Esophagus (tissue), 2 donors: ENCODE results near the gene PLBD2. TPM values are rescaled to one million over a fixed set of nuclear protein-coding genes. Genes with fewer than 3 reads are reported as not detected.

Source experiments
- H3K27ac ChIP-seq, 2 donors: one replicate each; pipeline ENCODE4 v1.5.1; 2013; ENCODE audit warnings: low read depth in 2 of 2, mild to moderate bottlenecking in 2 of 2, inconsistent platforms in 1 of 2, low read length in 1 of 2, moderate library complexity in 1 of 2
- H3K27me3 ChIP-seq, 2 donors: one replicate each; pipeline ENCODE4 v1.6.1; 2013; ENCODE audit warnings: low read length in 2 of 2, control low read depth in 1 of 2, mild to moderate bottlenecking in 1 of 2; ENCODE audit not compliant: insufficient read depth in 2 of 2, control insufficient read depth in 1 of 2
- H3K36me3 ChIP-seq, 2 donors: one replicate each; pipeline ENCODE4 v1.6.1; 2013; ENCODE audit warnings: low read length in 1 of 2; ENCODE audit not compliant: control insufficient read depth in 2 of 2, insufficient read depth in 2 of 2
- H3K4me1 ChIP-seq, 2 donors: one replicate each; pipeline ENCODE4 v1.6.1; 2013; ENCODE audit warnings: low read length in 1 of 2; ENCODE audit not compliant: control insufficient read depth in 2 of 2, insufficient read depth in 2 of 2
- H3K4me3 ChIP-seq, 2 donors: one replicate each; pipeline ENCODE4 v1.5.1; 2013; ENCODE audit warnings: low read length in 2 of 2, mild to moderate bottlenecking in 2 of 2, low read depth in 1 of 2, moderate library complexity in 1 of 2
- H3K9me3 ChIP-seq, 2 donors: one replicate each; pipeline ENCODE4 v1.6.1; 2013; ENCODE audit warnings: mild to moderate bottlenecking in 2 of 2, low read depth in 1 of 2, low read length in 1 of 2, moderate library complexity in 1 of 2; ENCODE audit not compliant: control insufficient read depth in 2 of 2, insufficient read depth in 1 of 2
- WGBS, 2 donors: extraction: QIAGEN DNeasy Blood & Tissue Kit; methylation state at CpG; one replicate each; pipeline ENCODE4 v1.1.7; 2013; 5-methylcytosine and 5-hydroxymethylcytosine counted together
- polyA plus RNA-seq, 2 donors: library from polyadenylated mRNA; stranded (reverse); fragments of 200-250 nt; gene quantifications; one replicate each; pipeline ENCODE4 v1.2.3, GENCODE V29; 2013
- donor health status: healthy with polysubstance abuse.
- donor health status: Bipolar disorder and iron deficiency.

Gene PLBD2
- polyA plus RNA-seq, 2 donors = 6.5 to 7.2 TPM

DNA sequence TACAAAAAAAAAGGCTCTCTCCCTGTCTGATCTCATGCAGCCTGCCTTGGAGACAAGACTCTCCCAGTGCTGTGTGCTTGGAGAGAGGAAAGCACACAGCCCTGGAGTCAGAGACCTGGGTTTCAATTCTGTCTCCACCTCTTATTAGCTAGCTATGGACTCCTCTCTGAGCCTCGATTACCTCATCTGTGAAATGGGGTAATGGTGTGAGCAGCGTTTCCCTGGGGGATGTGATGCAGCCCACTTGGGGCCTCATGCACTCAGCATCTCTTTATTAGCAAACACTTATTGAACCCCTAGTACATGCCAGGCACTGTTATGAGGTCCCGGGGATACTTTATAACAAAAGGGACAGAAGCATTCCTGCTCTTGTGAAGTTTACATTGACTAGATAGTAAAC lies 32.8 kb downstream of the PLBD2 start:
- WGBS, 2 donors = 93 to 99% methylated on average over 3 of the region's 3 CpGs
- H3K36me3 ChIP-seq = peaks cover 8 to 15% of the 10 kb centered on the region in 2 donors
- H3K27me3 ChIP-seq = no peaks in the 10 kb centered on the region
- H3K9me3 ChIP-seq = peaks cover 0 to 2% of the 10 kb centered on the region in 2 donors
- H3K27ac ChIP-seq = no peak overlapping the region
- H3K4me1 ChIP-seq = no peaks in the 10 kb centered on the region
- H3K4me3 ChIP-seq = no peak overlapping the region

DNA sequence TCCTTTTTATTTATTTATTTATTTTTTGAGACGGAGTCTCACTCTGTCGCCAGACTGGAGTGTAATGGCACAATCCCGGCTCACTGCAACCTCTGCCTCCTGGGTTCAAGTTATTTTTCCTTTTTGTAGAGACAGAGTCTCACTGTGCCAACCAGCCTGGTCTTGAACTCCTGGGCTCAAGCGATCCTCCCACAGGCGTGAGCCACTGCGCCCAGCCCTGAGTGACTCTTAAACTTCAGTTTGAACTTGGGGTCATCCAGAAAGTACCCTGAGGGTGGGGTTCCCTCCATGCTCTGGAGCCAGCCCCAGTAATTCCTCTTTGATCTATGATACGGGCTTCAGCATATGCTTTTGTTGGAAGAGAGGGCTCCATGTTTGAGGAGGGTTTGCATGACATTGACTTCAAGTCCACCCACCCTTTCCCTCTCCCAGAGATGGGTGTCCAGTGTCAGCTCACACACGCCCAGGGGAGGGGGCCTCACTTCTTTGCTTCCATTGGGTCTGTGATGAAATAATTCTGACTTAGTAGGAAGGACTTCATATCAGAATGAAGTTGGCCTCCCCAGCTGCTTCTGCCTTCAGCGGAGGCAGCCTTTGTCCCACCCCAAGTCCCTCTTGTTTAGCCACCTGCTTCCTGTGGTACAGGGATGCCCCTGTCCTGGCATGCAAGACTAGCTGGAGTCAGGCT lies 33.4 kb downstream of the PLBD2 start:
- Histone ChIP-seq H3K36me3 (peaks cover 7 to 13% of the 10 kb centered on the region in 2 donors), H3K27ac (no peak overlapping the region), H3K27me3 (no peaks in the 10 kb centered on the region), H3K4me1 (no peaks in the 10 kb centered on the region), H3K9me3 (peaks cover 0 to 2% of the 10 kb centered on the region in 2 donors), H3K4me3 (no peak overlapping the region)
- 88 to 95% methylated on average over 9 of the region's 9 CpGs for WGBS, 2 donors

DNA sequence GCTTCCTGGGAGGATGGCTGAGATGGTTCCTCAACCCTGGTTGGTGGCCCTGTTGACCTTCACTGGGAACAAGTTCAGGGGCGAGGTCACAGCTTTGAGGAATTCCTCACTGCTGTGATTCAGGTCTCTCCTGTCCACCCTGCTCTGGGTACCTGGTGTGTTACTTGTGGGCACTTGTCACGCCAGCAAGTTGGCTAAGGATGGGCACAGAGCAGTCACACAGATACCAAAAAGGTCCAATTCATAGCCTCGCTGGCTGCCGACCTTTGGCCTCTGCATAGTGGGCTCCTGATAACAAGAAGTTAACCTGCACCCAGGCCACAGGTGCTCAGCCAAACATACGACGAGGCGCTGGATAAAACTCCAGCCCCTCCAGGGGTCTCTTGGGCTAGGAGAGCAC lies 34.1 kb downstream of the PLBD2 start:
- no peak overlapping the region for H3K4me3 ChIP-seq
- H3K27ac ChIP-seq = no peak overlapping the region
- H3K27me3 ChIP-seq = no peaks in the 10 kb centered on the region
- H3K36me3 ChIP-seq = peaks cover 0 to 8% of the 10 kb centered on the region in 2 donors
- 74 to 87% methylated on average over 7 of the region's 7 CpGs for WGBS, 2 donors
- no peaks in the 10 kb centered on the region for H3K4me1 ChIP-seq
- peaks cover 0 to 2% of the 10 kb centered on the region in 2 donors for H3K9me3 ChIP-seq

DNA sequence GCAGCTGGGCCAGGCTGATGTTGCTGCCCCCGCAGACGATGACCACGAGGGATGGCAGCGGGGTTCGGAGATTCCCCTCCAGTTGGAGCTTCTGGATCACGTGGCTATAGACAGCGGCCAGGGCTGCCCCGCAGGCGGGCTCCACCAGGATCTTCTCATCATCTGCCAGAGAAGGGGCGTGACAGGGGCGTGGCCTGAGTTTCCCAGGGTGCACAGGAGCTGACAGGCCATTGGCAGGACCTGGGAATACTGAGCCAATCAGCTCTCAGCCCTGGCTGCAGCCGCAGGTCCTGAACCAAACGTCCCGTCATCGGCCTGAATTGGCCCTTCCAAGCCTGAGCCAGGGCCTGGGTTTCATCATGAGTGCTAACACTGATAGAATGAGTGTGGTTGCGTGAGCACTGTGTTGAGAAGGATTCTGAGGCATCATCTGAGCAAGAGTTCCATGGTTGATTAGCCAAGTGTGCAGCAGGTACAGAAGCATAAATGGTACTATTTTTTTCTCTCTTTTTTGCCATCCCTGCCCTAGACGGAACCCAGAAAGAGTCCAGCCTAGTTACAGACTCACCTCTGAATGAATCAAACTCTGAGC lies 34.7 kb downstream of the PLBD2 start:
- peaks cover 0 to 5% of the 10 kb centered on the region in 2 donors for H3K36me3 ChIP-seq
- H3K4me1 ChIP-seq = no peaks in the 10 kb centered on the region
- H3K27me3 ChIP-seq = no peaks in the 10 kb centered on the region
- H3K4me3 ChIP-seq = no peak overlapping the region
- no peak overlapping the region for H3K27ac ChIP-seq
- 69 to 74% methylated on average over 17 of the region's 17 CpGs for WGBS, 2 donors
- peaks cover 0 to 2% of the 10 kb centered on the region in 2 donors for H3K9me3 ChIP-seq

DNA sequence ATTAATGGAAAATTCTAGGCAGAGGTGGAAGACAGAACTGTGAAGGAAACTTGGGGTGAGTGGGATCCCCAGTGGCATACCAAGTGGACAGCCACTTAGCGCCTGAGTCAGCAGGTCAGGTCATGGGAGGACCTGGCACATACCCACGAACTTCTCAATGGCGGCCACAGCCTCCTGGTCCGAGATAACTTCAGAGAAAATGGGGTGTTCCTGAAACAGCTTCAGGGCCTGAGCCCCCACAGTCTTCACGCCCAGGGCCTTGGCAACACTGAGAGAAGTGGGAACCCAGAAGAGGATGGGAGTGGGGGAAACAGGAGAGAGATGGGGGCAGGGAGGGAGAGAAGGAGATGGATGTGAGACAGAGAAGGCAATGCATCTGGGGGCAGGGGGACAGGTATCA lies 35.4 kb downstream of the PLBD2 start:
- 82 to 87% methylated on average over 5 of the region's 5 CpGs for whole genome bisulfite sequencing, 2 donors
- Histone ChIP-seq H3K4me1 (no peaks in the 10 kb centered on the region), H3K27ac (no peak overlapping the region), H3K9me3 (peaks cover 0 to 2% of the 10 kb centered on the region in 2 donors), H3K36me3 (peaks cover 0 to 5% of the 10 kb centered on the region in 2 donors), H3K4me3 (no peak overlapping the region), H3K27me3 (no peaks in the 10 kb centered on the region)

DNA sequence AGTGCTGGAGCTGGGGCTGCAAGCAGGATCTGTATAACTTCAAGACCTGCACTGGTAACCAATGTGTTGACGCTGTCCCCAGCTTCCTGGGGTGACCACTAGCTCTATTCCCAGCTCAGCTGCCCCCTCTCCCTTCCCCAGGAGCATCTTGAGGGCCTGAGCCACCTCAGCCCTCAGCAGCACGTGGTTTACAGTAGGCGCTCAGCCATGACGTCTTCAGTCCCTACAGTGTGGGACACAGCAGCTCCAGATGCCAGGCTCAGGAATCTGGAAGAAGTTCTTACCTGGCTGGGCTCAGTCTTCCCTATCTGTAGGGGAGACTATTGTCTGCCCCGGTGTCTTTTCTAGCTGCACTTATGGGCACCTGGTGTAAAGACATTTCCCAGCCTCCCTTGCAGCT lies 36.7 kb downstream of the PLBD2 start:
- Histone ChIP-seq H3K4me1 (no peaks in the 10 kb centered on the region), H3K27me3 (no peaks in the 10 kb centered on the region), H3K9me3 (peaks cover 0 to 2% of the 10 kb centered on the region in 2 donors), H3K36me3 (peaks cover 0 to 1% of the 10 kb centered on the region in 2 donors), H3K27ac (no peak overlapping the region), H3K4me3 (no peak overlapping the region)
- whole genome bisulfite sequencing, 2 donors = 78 to 80% methylated on average over 5 of the region's 5 CpGs

DNA sequence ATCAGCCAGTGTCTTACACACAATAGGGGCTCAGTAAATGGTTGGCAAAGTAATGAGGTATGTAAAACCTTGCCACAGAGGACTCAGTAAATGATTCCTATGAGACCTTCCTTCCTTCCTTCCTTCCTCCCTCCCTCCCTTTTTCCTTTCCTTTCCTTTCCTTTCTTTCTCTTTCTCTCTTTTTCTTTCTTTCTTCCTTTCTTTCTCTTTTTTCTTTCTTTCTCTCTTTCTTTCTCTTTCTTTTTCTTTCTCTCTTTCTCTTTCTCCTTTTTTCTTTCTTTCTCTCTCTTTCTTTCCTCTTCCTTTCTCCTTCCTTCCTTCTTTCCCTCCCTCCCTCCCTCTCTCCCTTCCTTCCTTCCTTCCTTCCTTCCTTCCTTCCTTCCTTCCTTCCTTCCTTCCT lies 37.8 kb downstream of the PLBD2 start:
- H3K9me3 ChIP-seq = peaks cover 0 to 2% of the 10 kb centered on the region in 2 donors
- no peaks in the 10 kb centered on the region for H3K27me3 ChIP-seq
- no peaks in the 10 kb centered on the region for H3K36me3 ChIP-seq
- H3K4me1 ChIP-seq = no peaks in the 10 kb centered on the region
- no peak overlapping the region for H3K4me3 ChIP-seq
- H3K27ac ChIP-seq = no peak overlapping the region

DNA sequence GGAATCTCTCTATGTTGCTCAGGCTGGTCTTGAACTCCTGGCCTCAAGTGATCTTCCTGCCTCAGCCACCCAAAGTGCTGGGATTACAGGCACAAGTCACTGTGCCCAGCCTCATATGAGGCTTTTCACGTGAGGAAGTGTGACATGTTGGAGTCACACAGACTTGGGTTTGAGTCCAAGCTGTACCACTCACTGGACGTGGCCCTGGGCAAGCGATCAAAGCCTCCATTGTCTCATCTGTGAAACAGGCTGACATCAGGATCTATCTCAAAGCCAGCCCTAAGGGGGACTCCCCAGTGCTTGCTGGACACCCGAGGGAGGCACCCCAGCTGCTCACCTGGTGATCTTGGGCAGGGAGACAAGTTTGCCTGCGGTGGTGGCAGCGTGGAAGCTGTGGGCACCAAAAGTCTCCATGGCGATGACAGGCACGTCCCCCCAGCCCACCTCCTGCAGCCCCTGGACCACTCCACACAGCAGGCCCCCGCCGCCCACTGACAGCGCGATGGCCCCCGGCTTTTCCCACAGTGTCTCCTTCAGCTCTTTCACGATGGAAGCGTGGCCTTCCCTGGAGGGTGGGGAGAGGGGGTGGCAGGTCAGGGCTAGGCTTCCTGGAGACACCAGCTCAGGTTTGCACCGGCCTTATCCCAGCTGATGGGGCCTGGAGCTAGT lies 38.6 kb downstream of the PLBD2 start:
- H3K27ac ChIP-seq = no peak overlapping the region
- no peaks in the 10 kb centered on the region for H3K27me3 ChIP-seq
- peaks cover 0 to 2% of the 10 kb centered on the region in 2 donors for H3K9me3 ChIP-seq
- H3K36me3 ChIP-seq = no peaks in the 10 kb centered on the region
- H3K4me1 ChIP-seq = no peaks in the 10 kb centered on the region
- H3K4me3 ChIP-seq = no peak overlapping the region
- WGBS, 2 donors = 56 to 66% methylated on average over 16 of the region's 16 CpGs

DNA sequence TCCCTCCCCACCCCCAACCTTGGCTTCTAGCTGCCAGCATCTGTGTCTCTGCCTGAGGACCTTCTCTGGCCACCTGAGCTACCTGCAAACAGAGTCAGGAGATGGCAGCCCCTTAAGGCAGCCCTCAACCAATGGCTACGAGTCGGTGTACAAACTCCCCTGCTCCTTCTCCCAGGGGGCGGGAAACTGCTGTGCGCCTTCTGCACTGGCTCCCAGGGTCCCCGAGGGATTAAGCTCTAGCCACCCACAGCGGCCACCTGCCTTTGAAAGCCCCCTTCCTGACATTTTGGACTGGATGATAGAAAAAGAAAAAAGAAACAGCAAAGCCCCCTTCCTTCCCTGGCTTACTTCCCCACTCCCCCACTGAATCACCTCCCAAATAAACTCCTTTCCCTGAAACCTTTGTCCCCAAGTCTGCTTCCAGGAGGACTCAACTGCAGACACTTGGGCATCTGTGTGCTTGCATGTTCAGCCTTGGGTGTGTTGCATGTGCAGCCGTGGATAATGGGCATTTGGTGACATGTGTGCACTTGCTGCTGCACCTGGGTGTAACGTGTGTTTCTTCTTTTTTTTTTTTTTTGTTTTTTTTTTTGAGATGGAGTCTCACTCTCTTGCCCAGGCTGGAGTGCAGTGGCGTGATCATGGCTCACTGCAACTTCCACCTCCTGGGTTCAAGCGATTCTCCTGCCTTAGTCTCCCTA lies 39.3 kb downstream of the PLBD2 start:
- peaks cover 0 to 2% of the 10 kb centered on the region in 2 donors for H3K9me3 ChIP-seq
- H3K36me3 ChIP-seq = no peaks in the 10 kb centered on the region
- no peaks in the 10 kb centered on the region for H3K27me3 ChIP-seq
- H3K4me3 ChIP-seq = no peak overlapping the region
- no peak overlapping the region for H3K27ac ChIP-seq
- H3K4me1 ChIP-seq = no peaks in the 10 kb centered on the region
- 46 to 48% methylated on average over 10 of the region's 10 CpGs for WGBS, 2 donors
